Nasal cavity respiratory epithelium epithelial cell of viscerocranial mucosa (primary cell): ENCODE measurements around the gene MIER1. TPM values are rescaled to one million over a fixed set of nuclear protein-coding genes. Genes with fewer than 3 reads are reported as not detected.

Source experiments
- total RNA-seq: library from RNA; depleted of rRNA; stranded (reverse); fragments of >200 nt; gene quantifications from 2 replicates; pipeline ENCODE4 v1.2.3, GENCODE V29; 2014

The MIER1 gene
- total RNA-seq = 28.4 and 35.0 TPM in 2 replicates

GRCh38 chr1:66924756-66925557 is at the start of gene MIER1, which contains the start of gene DNAI4:
Gene MIER1, plus strand, starts transcription at chr1:66924990. Its CDS starts 39 bp downstream, at chr1:66925029.
Gene DNAI4, minus strand, starts transcription at chr1:66924856. Its CDS starts 25 bp downstream, at chr1:66924831.

Other genes starting within 250 kb of the MIER1 start
- not detected in 2 replicates for gene DYNLT5, start 172.5 kb upstream of the MIER1 start, total RNA-seq
- not detected in 2 replicates for gene INSL5, start 123.7 kb upstream of the MIER1 start, total RNA-seq
- 3.1 and 6.6 TPM in 2 replicates for gene DNAI4, start 134 bp upstream of the MIER1 start, total RNA-seq
- 18.8 and 19.0 TPM in 2 replicates for gene SLC35D1, start 129.2 kb downstream of the MIER1 start, total RNA-seq
- not detected in 2 replicates for gene C1orf141, start 210.0 kb downstream of the MIER1 start, total RNA-seq
- not detected in 2 replicates for gene IL23R, start 241.5 kb downstream of the MIER1 start, total RNA-seq